DND-41 (cell line): ENCODE data around the gene FRY.

ENCODE experiments used
- ATAC-seq: fragments of 200-7000 bp; cut with Tn5 transposase; 3 replicates; pipeline ENCODE4 v1.9.1; 2021; ENCODE audit warnings: low read depth; ENCODE audit not compliant: insufficient read depth
- DNase-seq: peaks from one replicate; pipeline ENCODE4 v3.0.0-alpha.2; 2020
- H2AFZ ChIP-seq: 2 replicates; pipeline ENCODE4 v1.6.0; 2012; ENCODE audit warnings: low read depth, low read length
- H3K27ac ChIP-seq: 2 replicates; pipeline ENCODE4 v1.5.1; 2012; ENCODE audit warnings: low read length, inconsistent platforms
- H3K27me3 ChIP-seq: fragments of 200-600 bp; sonication (generic); 2 replicates; pipeline ENCODE4 v1.6.0; 2012; ENCODE audit warnings: low read length, mild to moderate bottlenecking, inconsistent platforms; ENCODE audit not compliant: insufficient read depth, poor library complexity
- H3K36me3 ChIP-seq: 2 replicates; pipeline ENCODE4 v1.5.1; 2012; ENCODE audit warnings: low read length, inconsistent platforms; ENCODE audit not compliant: insufficient read depth
- H3K4me1 ChIP-seq: 2 replicates; pipeline ENCODE4 v1.5.1; 2012; ENCODE audit warnings: mild to moderate bottlenecking, low read length; ENCODE audit not compliant: insufficient read depth
- H3K4me2 ChIP-seq: 2 replicates; pipeline ENCODE4 v1.6.0; 2012; ENCODE audit warnings: mild to moderate bottlenecking, moderate library complexity, low read length, inconsistent platforms; ENCODE audit not compliant: insufficient read depth
- H3K4me3 ChIP-seq, 2 experiments: fragments of 200-600 bp in 1 of 2; shearing (Covaris generic) in 1 of 2; 2 replicates each; pipeline ENCODE4 v1.5.1; 2012 to 2016; ENCODE audit warnings: inconsistent platforms in 2 of 2, low read length in 2 of 2, mild to moderate bottlenecking in 2 of 2, low read depth in 1 of 2, moderate library complexity in 1 of 2
- H3K79me2 ChIP-seq: 2 replicates; pipeline ENCODE4 v1.6.0; 2012; ENCODE audit warnings: low read length, inconsistent platforms; ENCODE audit not compliant: insufficient read depth
- H3K9ac ChIP-seq: 2 replicates; pipeline ENCODE4 v1.6.0; 2012; ENCODE audit warnings: low read depth, mild to moderate bottlenecking, inconsistent platforms, low read length, moderate library complexity
- H3K9me3 ChIP-seq: 2 replicates; pipeline ENCODE4 v1.5.1; 2012; ENCODE audit warnings: low read length, moderate library complexity, mild to moderate bottlenecking, inconsistent platforms; ENCODE audit not compliant: insufficient read depth, severe bottlenecking
- H4K20me1 ChIP-seq: 2 replicates; pipeline ENCODE4 v1.6.0; 2012; ENCODE audit warnings: low read length; ENCODE audit not compliant: insufficient read depth
- EZH2 ChIP-seq: IDR thresholded peaks from 3 replicates; pipeline ENCODE4 v1.6.1; 2012; ENCODE audit warnings: borderline replicate concordance, low read depth, mild to moderate bottlenecking, moderate library complexity, low read length, inconsistent platforms; ENCODE audit not compliant: severe bottlenecking
- TF ChIP-seq, protein P1 (sequence below): IDR thresholded peaks from 2 replicates; pipeline ENCODE4 v1.5.1; 2012; ENCODE audit warnings: borderline replicate concordance, low read length, moderate library complexity, mild to moderate bottlenecking; ENCODE audit not compliant: poor library complexity, severe bottlenecking; ENCODE audit errors: extremely low read depth

The FRY gene

DNA sequence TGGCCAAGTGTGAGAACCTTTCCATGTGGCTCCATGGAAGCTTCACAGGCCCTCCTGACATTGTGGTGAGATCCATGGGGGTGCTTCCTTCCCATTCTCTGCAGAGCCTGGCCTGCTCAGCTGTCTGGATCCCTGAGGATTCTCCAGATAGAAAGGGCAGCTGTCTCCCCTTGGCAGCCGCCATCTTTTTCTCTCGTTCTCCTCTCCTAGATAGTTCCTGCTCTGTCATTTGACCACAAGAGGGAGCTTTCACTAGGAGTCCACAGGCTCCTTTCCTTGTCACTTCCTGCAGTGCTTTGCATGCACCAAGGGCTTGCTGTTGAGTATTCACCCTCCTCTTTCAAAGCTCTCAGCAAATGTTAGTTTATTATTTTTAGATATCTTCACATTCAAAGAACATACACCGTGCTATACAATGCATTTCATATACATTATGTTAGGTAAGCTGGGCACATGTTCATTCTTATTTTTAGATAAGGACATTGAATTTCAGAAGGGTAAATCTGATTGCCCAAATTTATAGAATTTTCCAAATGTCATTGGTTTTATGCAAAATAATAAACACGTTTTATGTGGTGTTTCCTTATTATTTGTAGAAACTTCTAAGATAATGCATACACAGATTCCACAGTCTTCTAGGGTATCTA is 133.2 kb downstream of the FRY start:
- peak; percentile 48 for DNase-seq
- H3K27me3 ChIP-seq: no peaks in the 10 kb centered on the region
- H3K4me2 ChIP-seq: no peak overlapping the region
- no peak overlapping the region for H3K27ac ChIP-seq
- H3K4me3 ChIP-seq: no peak overlapping the region
- TF ChIP-seq EZH2: no peak
- TF ChIP-seq, protein P1, sequence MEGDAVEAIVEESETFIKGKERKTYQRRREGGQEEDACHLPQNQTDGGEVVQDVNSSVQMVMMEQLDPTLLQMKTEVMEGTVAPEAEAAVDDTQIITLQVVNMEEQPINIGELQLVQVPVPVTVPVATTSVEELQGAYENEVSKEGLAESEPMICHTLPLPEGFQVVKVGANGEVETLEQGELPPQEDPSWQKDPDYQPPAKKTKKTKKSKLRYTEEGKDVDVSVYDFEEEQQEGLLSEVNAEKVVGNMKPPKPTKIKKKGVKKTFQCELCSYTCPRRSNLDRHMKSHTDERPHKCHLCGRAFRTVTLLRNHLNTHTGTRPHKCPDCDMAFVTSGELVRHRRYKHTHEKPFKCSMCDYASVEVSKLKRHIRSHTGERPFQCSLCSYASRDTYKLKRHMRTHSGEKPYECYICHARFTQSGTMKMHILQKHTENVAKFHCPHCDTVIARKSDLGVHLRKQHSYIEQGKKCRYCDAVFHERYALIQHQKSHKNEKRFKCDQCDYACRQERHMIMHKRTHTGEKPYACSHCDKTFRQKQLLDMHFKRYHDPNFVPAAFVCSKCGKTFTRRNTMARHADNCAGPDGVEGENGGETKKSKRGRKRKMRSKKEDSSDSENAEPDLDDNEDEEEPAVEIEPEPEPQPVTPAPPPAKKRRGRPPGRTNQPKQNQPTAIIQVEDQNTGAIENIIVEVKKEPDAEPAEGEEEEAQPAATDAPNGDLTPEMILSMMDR: peak; percentile 71
- no peak overlapping the region for H3K9ac ChIP-seq
- H3K4me1 ChIP-seq: no peaks in the 10 kb centered on the region
- peak; percentile 96 for ATAC-seq
- no peaks in the 10 kb centered on the region for H3K36me3 ChIP-seq
- H2AFZ ChIP-seq: peak overlapping the region; percentile 79
- no peaks in the 10 kb centered on the region for H4K20me1 ChIP-seq
- no peaks in the 10 kb centered on the region for H3K9me3 ChIP-seq
- no peaks in the 10 kb centered on the region for H3K79me2 ChIP-seq

DNA sequence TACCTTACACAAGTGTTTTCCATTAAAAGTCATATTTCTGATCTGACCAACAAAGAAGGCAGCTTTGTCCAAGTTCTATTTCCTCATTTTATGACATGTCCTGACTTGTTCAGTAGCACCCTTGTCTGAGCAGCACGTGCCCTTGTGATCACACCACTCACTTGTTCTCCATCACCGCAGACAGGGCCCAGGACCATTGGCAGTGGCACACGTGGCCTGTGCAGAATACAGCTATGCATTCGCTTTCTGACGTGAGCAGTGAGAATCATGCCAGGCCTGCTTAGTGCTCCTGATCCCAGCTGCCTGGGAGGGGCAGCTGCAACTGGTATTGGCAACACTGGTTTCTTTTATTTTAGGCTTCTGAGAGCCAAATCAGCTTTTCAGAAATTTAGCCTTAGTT is 134.2 kb downstream of the FRY start:
- no peak overlapping the region for H3K4me3 ChIP-seq
- H4K20me1 ChIP-seq: no peaks in the 10 kb centered on the region
- no peak for TF ChIP-seq EZH2
- TF ChIP-seq, protein P1: no peak
- H3K79me2 ChIP-seq: no peaks in the 10 kb centered on the region
- H3K36me3 ChIP-seq: no peaks in the 10 kb centered on the region
- no peak overlapping the region for H2AFZ ChIP-seq
- H3K4me2 ChIP-seq: no peak overlapping the region
- H3K27me3 ChIP-seq: no peaks in the 10 kb centered on the region
- no peak overlapping the region for H3K9ac ChIP-seq
- no peak overlapping the region for H3K27ac ChIP-seq
- ATAC-seq (no peak), DNase-seq (no peak)
- H3K9me3 ChIP-seq: no peaks in the 10 kb centered on the region
- H3K4me1 ChIP-seq: no peaks in the 10 kb centered on the region

DNA sequence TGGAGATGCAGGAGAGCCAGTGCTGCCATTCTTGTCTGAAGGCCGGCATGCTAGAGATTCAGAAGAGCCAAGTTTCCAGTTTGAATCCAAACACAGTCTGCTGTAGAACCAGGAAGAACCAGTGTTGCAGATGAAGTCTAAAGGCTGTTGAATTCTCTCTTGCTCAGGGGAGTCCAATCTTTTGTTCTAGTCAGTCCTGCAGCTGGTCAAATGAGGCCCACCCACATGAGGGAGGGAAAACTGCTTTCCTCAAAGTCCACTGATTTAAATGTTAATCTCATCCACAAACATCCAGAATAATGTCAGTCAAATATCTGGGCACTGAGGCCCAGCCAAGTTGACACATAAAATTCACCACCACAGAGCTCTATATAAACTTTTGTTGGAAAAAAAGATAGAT is 136.6 kb downstream of the FRY start:
- no peaks in the 10 kb centered on the region for H3K27me3 ChIP-seq
- H4K20me1 ChIP-seq: no peaks in the 10 kb centered on the region
- H3K9me3 ChIP-seq: no peaks in the 10 kb centered on the region
- no peak overlapping the region for H3K27ac ChIP-seq
- no peak for DNase-seq
- H2AFZ ChIP-seq: no peak overlapping the region
- H3K9ac ChIP-seq: no peak overlapping the region
- H3K4me1 ChIP-seq: no peaks in the 10 kb centered on the region
- H3K4me2 ChIP-seq: no peak overlapping the region
- no peak for TF ChIP-seq EZH2
- TF ChIP-seq, protein P1: no peak
- H3K79me2 ChIP-seq: no peaks in the 10 kb centered on the region
- ATAC-seq: no peak
- H3K4me3 ChIP-seq: no peak overlapping the region
- H3K36me3 ChIP-seq: no peaks in the 10 kb centered on the region
